GM12891 (cell line): ENCODE measurements around the gene PSMC1.

Source experiments
- POLR2A ChIP-seq: IDR thresholded peaks from 2 replicates; pipeline ENCODE4 v1.6.1; 2011; ENCODE audit warnings: low read depth, low read length, control low read depth
- POLR2AphosphoS5 ChIP-seq: IDR thresholded peaks from 2 replicates; pipeline ENCODE4 v1.6.1; 2011; ENCODE audit warnings: low read depth, low read length, control low read depth
- SPI1 ChIP-seq: IDR thresholded peaks from 2 replicates; pipeline ENCODE4 v1.6.1; 2011; ENCODE audit warnings: low read depth, low read length, control low read depth
- TAF1 ChIP-seq: IDR thresholded peaks from 2 replicates; pipeline ENCODE4 v1.6.1; 2011; ENCODE audit warnings: low read depth, low read length, control low read depth

DNA sequence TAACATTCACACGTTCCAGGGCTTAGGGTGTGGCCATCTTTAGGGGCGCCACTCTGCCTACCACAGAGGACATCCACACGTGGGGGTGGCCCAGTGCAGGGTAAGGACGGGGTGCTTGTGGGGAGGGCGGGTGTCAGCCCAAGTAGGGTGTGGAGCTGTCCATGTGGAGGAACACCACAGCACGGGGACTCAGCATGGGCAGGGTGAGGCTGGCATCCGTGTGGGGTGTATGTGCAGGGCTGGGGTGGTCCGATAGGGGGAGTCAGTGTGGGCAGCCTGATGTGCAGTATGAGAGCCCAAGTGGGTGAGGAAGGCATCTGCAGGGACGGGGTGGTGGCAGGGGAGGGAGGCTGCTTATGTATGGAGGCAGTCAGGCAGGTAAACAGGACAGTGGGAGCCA lies 17.7 kb downstream of the PSMC1 start:
- TF ChIP-seq SPI1 (no peak), POLR2AphosphoS5 (no peak; the same call in 1 of the 2 replicates), TAF1 (no peak), POLR2A (peak; percentile 55)
